SU-DHL-6 (cell line): ENCODE results near the gene UBE2Z.

Source experiments
- H2AFZ ChIP-seq: fragments of 200-600 bp; sonication (generic); 2 replicates; pipeline ENCODE4 v1.6.1; 2014; ENCODE audit warnings: low read depth, mild to moderate bottlenecking, moderate library complexity, mixed read lengths, antibody characterized with exemption, low read length; ENCODE audit not compliant: severe bottlenecking
- H3F3A ChIP-seq: fragments of 200-600 bp; shearing (Covaris generic); 2 replicates; pipeline ENCODE4 v1.6.0; 2016; ENCODE audit warnings: antibody characterized with exemption, mild to moderate bottlenecking; ENCODE audit not compliant: insufficient read depth
- H3K27ac ChIP-seq: fragments of 200-600 bp; sonication (generic); 2 replicates; pipeline ENCODE4 v1.5.1; 2016; ENCODE audit warnings: low read depth, mild to moderate bottlenecking, low read length, moderate library complexity, mixed read lengths
- H3K27me3 ChIP-seq: fragments of 200-600 bp; sonication (generic), shearing (Covaris generic); 2 replicates; pipeline ENCODE4 v1.6.0; 2014; ENCODE audit warnings: mild to moderate bottlenecking, low read length
- H3K36me3 ChIP-seq: fragments of 200-600 bp; sonication (generic); 2 replicates; pipeline ENCODE4 v1.6.1; 2014; ENCODE audit warnings: mild to moderate bottlenecking, low read length, mixed read lengths
- H3K4me2 ChIP-seq: fragments of 300-600, 200-600 bp; shearing (Covaris generic), sonication (generic); 2 replicates; pipeline ENCODE4 v1.6.0; 2014; ENCODE audit warnings: low read length, low read depth, mild to moderate bottlenecking; ENCODE audit not compliant: poor library complexity, severe bottlenecking
- H3K4me3 ChIP-seq: fragments of 200-600 bp; sonication (generic); 2 replicates; pipeline ENCODE4 v1.5.1; 2014; ENCODE audit warnings: antibody characterized with exemption, low read length, mild to moderate bottlenecking, mixed read lengths; ENCODE audit not compliant: insufficient read depth, poor library complexity, severe bottlenecking
- H3K79me2 ChIP-seq: fragments of 200-600 bp; sonication (generic); 2 replicates; pipeline ENCODE4 v1.6.1; 2014; ENCODE audit warnings: mild to moderate bottlenecking, low read length, moderate library complexity; ENCODE audit not compliant: insufficient read depth
- H3K9ac ChIP-seq: fragments of 200-600 bp; sonication (generic); 2 replicates; pipeline ENCODE4 v1.7.0; 2014; ENCODE audit warnings: mild to moderate bottlenecking, low read length
- H3K9me2 ChIP-seq: fragments of 200-600 bp; sonication (generic); replicated peaks from 2 replicates; pipeline ENCODE4 v1.6.1; 2014; ENCODE audit warnings: low read length; ENCODE audit not compliant: insufficient read depth
- H3K9me3 ChIP-seq: fragments of 200-600 bp; sonication (generic); 2 replicates; pipeline ENCODE4 v1.6.1; 2014; ENCODE audit warnings: low read length, mixed read lengths; ENCODE audit not compliant: insufficient read depth
- H4K20me1 ChIP-seq: fragments of 200-600 bp; sonication (generic); 2 replicates; pipeline ENCODE4 v1.6.1; 2014; ENCODE audit warnings: low read depth, mild to moderate bottlenecking, antibody characterized with exemption, low read length, moderate library complexity, mixed read lengths
- CTCF ChIP-seq: fragments of 200-600 bp; sonication (generic); IDR thresholded peaks from one replicate; pipeline ENCODE4 v1.5.1; 2017; ENCODE audit warnings: antibody characterized with exemption, mild to moderate bottlenecking, low read length, moderate library complexity; ENCODE audit not compliant: insufficient read depth, poor library complexity, severe bottlenecking
- EZH2phosphoT487 ChIP-seq: fragments of 200-600 bp; sonication (generic), shearing (Covaris generic); conservative IDR thresholded peaks from 2 replicates; pipeline ENCODE4 v1.6.1; 2018; ENCODE audit warnings: mild to moderate bottlenecking, antibody characterized with exemption, low read length, moderate library complexity, mixed read lengths

The UBE2Z gene

DNA sequence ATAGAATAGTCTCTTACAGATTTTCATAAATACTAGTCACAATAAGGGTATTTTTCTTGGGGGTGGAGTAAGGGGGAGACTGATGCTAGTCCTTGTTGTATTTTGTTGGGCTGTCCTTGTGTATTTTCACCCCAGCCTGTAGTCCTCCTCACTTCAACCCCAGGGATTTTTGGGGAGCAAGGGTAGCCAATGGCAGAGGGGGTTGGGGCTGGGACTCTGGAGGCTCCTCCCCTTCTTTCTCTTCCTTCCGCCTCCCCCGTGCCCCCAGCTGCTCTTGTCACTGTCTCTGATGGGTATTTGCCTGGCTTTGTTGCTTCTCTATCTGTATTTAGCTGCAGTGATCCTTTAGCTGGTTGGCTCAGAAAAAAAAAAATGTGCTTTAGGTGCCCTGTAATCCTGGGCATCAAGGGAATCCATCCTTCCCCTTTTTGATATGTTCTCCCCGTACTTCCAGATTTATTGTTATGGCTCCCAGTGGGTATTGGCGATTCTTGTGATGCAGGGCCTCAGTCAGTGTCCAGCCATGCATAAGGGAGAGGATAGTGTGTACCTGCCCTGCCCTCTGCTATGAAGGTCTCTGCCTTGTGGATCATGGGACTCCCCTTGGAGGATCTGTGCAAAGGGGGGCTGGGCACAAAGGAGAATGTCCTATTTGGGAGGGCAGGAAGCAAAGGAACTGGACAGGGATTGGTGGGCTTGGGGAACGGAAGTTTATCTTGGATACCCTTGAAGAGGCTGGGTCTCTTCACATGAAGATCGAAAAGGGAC lies 20.0 kb downstream of the UBE2Z start:
- no peak overlapping the region for H3K4me3 ChIP-seq
- no peak overlapping the region for H3K27ac ChIP-seq
- no peaks in the 10 kb centered on the region for H3K36me3 ChIP-seq

GRCh38 chr17:48928876-48929811 lies 20.9 kb downstream of the UBE2Z start:
- H3K79me2 ChIP-seq = no peaks in the 10 kb centered on the region
- H3K9ac ChIP-seq = no peak overlapping the region
- no peaks in the 10 kb centered on the region for H3K9me2 ChIP-seq
- TF ChIP-seq CTCF = no peak
- no peak for TF ChIP-seq EZH2phosphoT487
- peaks cover 9% of the 10 kb centered on the region; the same call in 1 of the 2 replicates for H3F3A ChIP-seq
- no peak overlapping the region for H3K4me2 ChIP-seq
- H3K9me3 ChIP-seq = no peaks in the 10 kb centered on the region
- no peaks in the 10 kb centered on the region for H3K27me3 ChIP-seq
- H2AFZ ChIP-seq = no peak overlapping the region
- no peak overlapping the region for H3K27ac ChIP-seq
- H3K36me3 ChIP-seq = no peaks in the 10 kb centered on the region
- H4K20me1 ChIP-seq = no peaks in the 10 kb centered on the region; the same call in 1 of the 2 replicates
- H3K4me3 ChIP-seq = no peak overlapping the region

More for the DNA sequence above, 20.0 kb downstream of the UBE2Z start:
- Histone ChIP-seq H3K27me3 (no peaks in the 10 kb centered on the region), H4K20me1 (no peaks in the 10 kb centered on the region; the same call in 1 of the 2 replicates), H3K4me2 (no peak overlapping the region), H3K9me3 (no peaks in the 10 kb centered on the region), H3F3A (peaks cover 9% of the 10 kb centered on the region; the same call in 1 of the 2 replicates), H2AFZ (no peak overlapping the region), H3K9ac (no peak overlapping the region), H3K9me2 (no peaks in the 10 kb centered on the region), H3K79me2 (no peaks in the 10 kb centered on the region)
- TF ChIP-seq CTCF (no peak), EZH2phosphoT487 (no peak)

- no peak overlapping the region for H3K27ac ChIP-seq
- H2AFZ ChIP-seq = no peak overlapping the region
- TF ChIP-seq EZH2phosphoT487 (no peak), CTCF (no peak)
- H4K20me1 ChIP-seq = no peaks in the 10 kb centered on the region; the same call in 1 of the 2 replicates
- H3K79me2 ChIP-seq = no peaks in the 10 kb centered on the region
- H3K9ac ChIP-seq = no peak overlapping the region
- H3K9me3 ChIP-seq = no peaks in the 10 kb centered on the region
- no peaks in the 10 kb centered on the region for H3K36me3 ChIP-seq
- H3K9me2 ChIP-seq = no peaks in the 10 kb centered on the region
- H3K4me2 ChIP-seq = no peak overlapping the region
- peaks cover 12% of the 10 kb centered on the region; the same call in 1 of the 2 replicates for H3F3A ChIP-seq
- H3K4me3 ChIP-seq = no peak overlapping the region
- no peaks in the 10 kb centered on the region for H3K27me3 ChIP-seq
Measured at GRCh38 chr17:48929812-48930165, 21.6 kb downstream of the UBE2Z start.
